B cell (primary cell): Measurements from ENCODE around the gene CTBP2. TPM values are rescaled to one million over a fixed set of nuclear protein-coding genes. Genes with fewer than 3 reads are reported as not detected.

ENCODE experiments used
- ATAC-seq: fragments of 200-7000 bp; cut with Tn5 transposase; one replicate; pipeline ENCODE4 v1.10.0; 2021; ENCODE audit warnings: low read depth, mild to moderate bottlenecking, moderate number of reproducible peaks, moderate library complexity
- CTCF ChIA-PET: fragments of 350-600 bp; sonication (Branson Sonifier 250); formaldehyde crosslinking; loops from one replicate; lab custom pipeline; 2021; ENCODE audit warnings: antibody characterized with exemption, inconsistent platforms; lab: Charles Lee
- POLR2A ChIA-PET: fragments of 350-600 bp; sonication (Branson Sonifier 250); formaldehyde crosslinking; loops from one replicate; lab custom pipeline; 2021; ENCODE audit warnings: antibody characterized with exemption; lab: Charles Lee
- DNase-seq: peaks from one replicate; pipeline ENCODE4 v3.0.0; 2013
- H2AFZ ChIP-seq: 2 replicates; pipeline ENCODE4 v1.6.1; 2012; ENCODE audit warnings: mild to moderate bottlenecking, low read depth, low read length; ENCODE audit not compliant: insufficient read depth, poor library complexity, severe bottlenecking
- H3K27ac ChIP-seq, 2 donors: 1 replicate in 1 of 2; 2 replicates in 1 of 2; pipeline ENCODE4 v1.5.1; 2012 to 2013; ENCODE audit warnings: low read length in 2 of 2, mild to moderate bottlenecking in 2 of 2, moderate library complexity in 1 of 2
- H3K27me3 ChIP-seq, 4 experiments: fragments of 200-600 bp in 1 of 4; sonication (generic) in 1 of 4; replicated peaks in 1 of 4; 1 replicate in 2 of 4; 2 replicates in 2 of 4; pipeline versions ENCODE4 v1.6.1 to v1.7.0; 2013 to 2016; ENCODE audit warnings: low read length in 3 of 4, mild to moderate bottlenecking in 2 of 4, mixed read lengths in 1 of 4, moderate library complexity in 1 of 4; ENCODE audit not compliant: insufficient read depth in 4 of 4, control insufficient read depth in 3 of 4; ENCODE audit errors: control extremely low read depth in 1 of 4
- H3K36me3 ChIP-seq, 2 experiments: replicated peaks in 1 of 2; 1 replicate in 1 of 2; 2 replicates in 1 of 2; pipeline versions ENCODE4 v1.6.1 to v1.7.1; 2013; ENCODE audit warnings: low read length in 1 of 2; ENCODE audit not compliant: insufficient read depth in 2 of 2, control insufficient read depth in 1 of 2; ENCODE audit errors: control extremely low read depth in 1 of 2, extremely low read depth in 1 of 2
- H3K4me1 ChIP-seq, 2 donors: fragments of 200-600 bp in 1 of 2; sonication (generic) in 1 of 2; 1 replicate in 1 of 2; 2 replicates in 1 of 2; pipeline versions ENCODE4 v1.5.1 to v1.6.1; 2013 to 2017; ENCODE audit warnings: low read length in 2 of 2; ENCODE audit not compliant: control insufficient read depth in 2 of 2, insufficient read depth in 2 of 2
- H3K4me2 ChIP-seq: replicated peaks from 2 replicates; pipeline ENCODE3; 2012; ENCODE audit warnings: mild to moderate bottlenecking, low read depth, low read length; ENCODE audit not compliant: poor library complexity, severe bottlenecking
- H3K4me3 ChIP-seq, 5 experiments: fragments of 200-600 bp in 1 of 5; sonication (generic) in 1 of 5; 1 replicate in 3 of 5; 2 replicates in 2 of 5; pipeline versions ENCODE4 v1.5.1 to v1.7.0; 2011 to 2016; ENCODE audit warnings: low read length in 4 of 5, mild to moderate bottlenecking in 4 of 5, low read depth in 2 of 5, control low read depth in 1 of 5, moderate library complexity in 1 of 5; ENCODE audit not compliant: insufficient read depth in 1 of 5; ENCODE audit errors: control extremely low read depth in 1 of 5, extremely low read depth in 1 of 5
- H3K79me2 ChIP-seq: fragments of 200-600 bp; sonication (generic); one replicate; pipeline ENCODE4 v1.6.0; 2016; ENCODE audit warnings: low read length; ENCODE audit not compliant: control insufficient read depth, insufficient read depth
- H3K9ac ChIP-seq: fragments of 200-600 bp; sonication (generic); 2 replicates; pipeline ENCODE4 v1.6.1; 2017; ENCODE audit warnings: mild to moderate bottlenecking, low read length, moderate library complexity
- H3K9me3 ChIP-seq, 3 donors: one replicate each; pipeline versions ENCODE4 v1.6.1 to v1.7.1; 2013; ENCODE audit warnings: low read length in 2 of 3; ENCODE audit not compliant: control insufficient read depth in 2 of 3, insufficient read depth in 1 of 3; ENCODE audit errors: control extremely low read depth in 1 of 3
- H4K20me1 ChIP-seq: 2 replicates; pipeline ENCODE4 v1.6.0; 2012; ENCODE audit warnings: mild to moderate bottlenecking, low read length; ENCODE audit not compliant: insufficient read depth, control insufficient read depth, poor library complexity, severe bottlenecking
- H3K27ac Mint-ChIP-seq: one replicate; pipeline ENCODE4 v1.8.0; 2021; ENCODE audit warnings: mixed read lengths
- H3K27me3 Mint-ChIP-seq: one replicate; pipeline ENCODE4 v1.8.0; 2021; ENCODE audit warnings: mixed read lengths
- H3K4me1 Mint-ChIP-seq: one replicate; pipeline ENCODE4 v1.8.0; 2021; ENCODE audit warnings: mixed read lengths
- H3K4me3 Mint-ChIP-seq: one replicate; pipeline ENCODE4 v1.8.0; 2021; ENCODE audit warnings: mixed read lengths
- H3K9me3 Mint-ChIP-seq: one replicate; pipeline ENCODE4 v1.8.0; 2022; ENCODE audit warnings: mixed read lengths; ENCODE audit not compliant: insufficient read depth
- CTCF ChIP-seq: fragments of 200-600 bp; IDR thresholded peaks from one replicate; pipeline ENCODE4 v1.8.0; 2022; ENCODE audit warnings: antibody characterized with exemption, mild to moderate bottlenecking
- EZH2 ChIP-seq: IDR thresholded peaks from 2 replicates; pipeline ENCODE4 v1.6.1; 2012; ENCODE audit warnings: borderline replicate concordance, low read depth, mild to moderate bottlenecking, moderate library complexity, low read length; ENCODE audit not compliant: insufficient read depth, poor library complexity, severe bottlenecking
- WGBS: methylation state at CpG from one replicate; pipeline ENCODE4 v1.1.5; 2013; ENCODE audit warnings: missing lambda C conversion rate; ENCODE audit not compliant: insufficient coverage; 5-methylcytosine and 5-hydroxymethylcytosine counted together
- intact Hi-C: fragments of 100-400 bp; cut with micrococcal nuclease; formaldehyde crosslinking; loops from one replicate; pipeline ENCODE4 v1.10.0; 2022
- polyA plus RNA-seq: library from polyadenylated mRNA; depleted of rRNA; stranded (reverse); fragments of >200 nt; gene quantifications from 2 replicates; pipeline ENCODE4 v1.2.3, GENCODE V29; 2012
- total RNA-seq, 2 donors: library from RNA; stranded (reverse); fragments of 120-200 nt in 1 of 2; gene quantifications; 1 replicate in 1 of 2; 2 replicates in 1 of 2; pipeline versions ENCODE4 v1.2.3 to v1.2.4, GENCODE V29; 2013 to 2022

CTBP2 gene
- total and polyA plus RNA-seq, 2 donors (not counting 1 experiment from before 2014, with no cell fraction given): 0.39 to 0.85 TPM

- POLR2A ChIA-PET: no interaction called here
- Mint-ChIP-seq H3K4me1 (peaks cover 13% of the 10 kb centered on the region), H3K9me3 (peaks cover 4% of the 10 kb centered on the region), H3K4me3 (no peak overlapping the region), H3K27me3 (peaks cover 50% of the 10 kb centered on the region), H3K27ac (no peak overlapping the region)
- 92% methylated on average over 22 of the region's 26 CpGs for WGBS
- Histone ChIP-seq H2AFZ (no peak overlapping the region), H3K27me3 (peaks cover 0 to 12% (median 0%) of the 10 kb centered on the region in 4 experiments), H3K9me3 (peaks cover 0 to 14% (median 1%) of the 10 kb centered on the region in 3 donors), H3K4me3 (no peak overlapping the region), H3K9ac (no peak overlapping the region), H3K36me3 (no peaks in the 10 kb centered on the region), H3K27ac (no peak overlapping the region), H3K79me2 (no peaks in the 10 kb centered on the region), H4K20me1 (no peaks in the 10 kb centered on the region), H3K4me2 (no peak overlapping the region), H3K4me1 (no peaks in the 10 kb centered on the region)
- TF ChIP-seq EZH2 (no peak), CTCF (no peak)
- ATAC-seq: no peak
- CTCF ChIA-PET: no interaction called here
- no peak for DNase-seq
- intact Hi-C loops: loop anchor here (5.0 kb wide), 1 partner anchor 1147 kb away; no protein-coding TSS in a partner anchor
Observed at GRCh38 chr10:125023862-125024496, 136.4 kb downstream of the CTBP2 start.

GRCh38 chr10:125023255-125023654, 137.1 kb downstream of the CTBP2 start:
- no peaks in the 10 kb centered on the region for H3K4me1 ChIP-seq
- Mint-ChIP-seq H3K27me3 (peaks cover 43% of the 10 kb centered on the region), H3K27ac (no peak overlapping the region), H3K4me1 (peaks cover 13% of the 10 kb centered on the region), H3K9me3 (peaks cover 4% of the 10 kb centered on the region), H3K4me3 (no peak overlapping the region)
- CTCF ChIA-PET: no interaction called here
- no peak for DNase-seq
- no peak overlapping the region for H3K4me2 ChIP-seq
- WGBS: 96% methylated on average over 21 of the region's 21 CpGs
- peaks cover 0 to 12% (median 0%) of the 10 kb centered on the region in 4 experiments for H3K27me3 ChIP-seq
- H3K27ac ChIP-seq: no peak overlapping the region
- no peaks in the 10 kb centered on the region for H3K36me3 ChIP-seq
- ATAC-seq: no peak
- intact Hi-C loops: loop anchor here (5.0 kb wide), 1 partner anchor 1146 kb away; no protein-coding TSS in a partner anchor
- TF ChIP-seq EZH2 (no peak), CTCF (no peak)
- no peaks in the 10 kb centered on the region for H3K79me2 ChIP-seq
- no peak overlapping the region for H2AFZ ChIP-seq
- H4K20me1 ChIP-seq: no peaks in the 10 kb centered on the region
- peaks cover 0 to 14% (median 1%) of the 10 kb centered on the region in 3 donors for H3K9me3 ChIP-seq
- H3K9ac ChIP-seq: no peak overlapping the region
- H3K4me3 ChIP-seq: no peak overlapping the region
- POLR2A ChIA-PET: no interaction called here
